Measurements from ENCODE around the gene MAN2A2.
"Not testable (repeated sequence)": the region's sequence is repeated elsewhere in the genome, so short reads cannot be mapped to it uniquely, and the experiment has no call there.

Gene MAN2A2

GRCh38 chr15:90905306-90906180, 2.4 kb downstream of the MAN2A2 start:
- no peak for DNase-seq

- no peak for DNase-seq
Observed at GRCh38 chr15:90906181-90906849, 3.2 kb downstream of the MAN2A2 start.

GRCh38 chr15:90907051-90907660, 4.1 kb downstream of the MAN2A2 start:
- DNase-seq, result no peak

GRCh38 chr15:90907838-90908507, 4.9 kb downstream of the MAN2A2 start:
- no peak for DNase-seq

GRCh38 chr15:90909449-90909848, 6.3 kb downstream of the MAN2A2 start:
- DNase-seq, result not testable (repeated sequence)

GRCh38 chr15:90909976-90910375, 6.9 kb downstream of the MAN2A2 start:
- no peak for DNase-seq

GRCh38 chr15:90910441-90911301, 7.6 kb downstream of the MAN2A2 start:
- DNase-seq, result no peak

GRCh38 chr15:90911302-90911623, 8.2 kb downstream of the MAN2A2 start:
- no peak for DNase-seq

- DNase-seq, result no peak
Observed at GRCh38 chr15:90911906-90912769, 9.0 kb downstream of the MAN2A2 start.

- DNase-seq, result no peak
Observed at GRCh38 chr15:90912770-90913075, 9.6 kb downstream of the MAN2A2 start.

- DNase-seq, result no peak
Observed at GRCh38 chr15:90913398-90913944, 10.4 kb downstream of the MAN2A2 start.

GRCh38 chr15:90914305-90915080, 11.4 kb downstream of the MAN2A2 start:
- no peak for DNase-seq

- DNase-seq, result no peak
Observed at GRCh38 chr15:90915216-90915807, 12.2 kb downstream of the MAN2A2 start.

GRCh38 chr15:90915808-90916440, 12.8 kb downstream of the MAN2A2 start:
- no peak for DNase-seq

- DNase-seq, result no peak
Observed at GRCh38 chr15:90916461-90916860, 13.4 kb downstream of the MAN2A2 start.

- DNase-seq, result no peak
Observed at GRCh38 chr15:90917569-90917968, 14.5 kb downstream of the MAN2A2 start.

- DNase-seq, result no peak
Observed at GRCh38 chr15:90918034-90918788, 15.1 kb downstream of the MAN2A2 start.

- no peak for DNase-seq
Observed at GRCh38 chr15:90918835-90919234, 15.7 kb downstream of the MAN2A2 start.

- no peak for DNase-seq
Observed at GRCh38 chr15:90921887-90922286, 18.8 kb downstream of the MAN2A2 start.

Measured in effector CD4-positive, alpha-beta T cell (primary cell).